Inferior parietal cortex (tissue), 1 donor: ENCODE data around the gene RPUSD4.
"Not testable (repeated sequence)": the region's sequence is repeated elsewhere in the genome, so short reads cannot be mapped to it uniquely, and the experiment has no call there.

Experiments
- DNase-seq: peaks from one replicate; pipeline ENCODE4 v3.0.0-alpha.2; 2016; ENCODE audit errors: extremely low spot score

Gene RPUSD4

GRCh38 chr11:126211236-126212088 lies at the start of gene RPUSD4, which contains the start of gene FAM118B:
RPUSD4 (minus strand) TSS chr11:126211650; CDS start chr11:126211638, 12 bp downstream.
FAM118B (plus strand) TSS chr11:126211782; CDS start chr11:126235002, 23,220 bp downstream.
- peak; percentile 96 for DNase-seq

GRCh38 chr11:126257764-126258163 lies 46.3 kb upstream of the RPUSD4 start:
- peak; percentile 35 for DNase-seq

- DNase-seq: no peak
Measured at GRCh38 chr11:126257144-126257543, 45.7 kb upstream of the RPUSD4 start.

- no peak for DNase-seq
Measured at GRCh38 chr11:126256216-126256615, 44.8 kb upstream of the RPUSD4 start.

GRCh38 chr11:126255507-126255906 lies 44.1 kb upstream of the RPUSD4 start:
- DNase-seq: not testable (repeated sequence)

GRCh38 chr11:126254819-126255218 lies 43.4 kb upstream of the RPUSD4 start:
- DNase-seq: no peak

- no peak for DNase-seq
Measured at GRCh38 chr11:126253265-126253664, 41.8 kb upstream of the RPUSD4 start.

GRCh38 chr11:126246636-126247035 lies 35.2 kb upstream of the RPUSD4 start:
- DNase-seq: no peak

GRCh38 chr11:126233391-126233790 lies 21.9 kb upstream of the RPUSD4 start:
- DNase-seq: no peak

- DNase-seq: no peak
Measured at GRCh38 chr11:126232683-126233082, 21.2 kb upstream of the RPUSD4 start.

GRCh38 chr11:126231725-126232459 lies 20.4 kb upstream of the RPUSD4 start:
- no peak for DNase-seq

- no peak for DNase-seq
Measured at GRCh38 chr11:126229858-126230540, 18.5 kb upstream of the RPUSD4 start.

- no peak for DNase-seq
Measured at GRCh38 chr11:126226334-126227084, 15.1 kb upstream of the RPUSD4 start.

GRCh38 chr11:126225295-126225665 lies 13.8 kb upstream of the RPUSD4 start:
- no peak for DNase-seq

- DNase-seq: peak; percentile 9
Measured at GRCh38 chr11:126224647-126225294, 13.3 kb upstream of the RPUSD4 start.

- no peak for DNase-seq
Measured at GRCh38 chr11:126219547-126219946, 8.1 kb upstream of the RPUSD4 start.

- DNase-seq: no peak
Measured at GRCh38 chr11:126217491-126217890, 6.0 kb upstream of the RPUSD4 start.

GRCh38 chr11:126216526-126217305 lies 5.3 kb upstream of the RPUSD4 start:
- no peak for DNase-seq

GRCh38 chr11:126214841-126215240 lies 3.4 kb upstream of the RPUSD4 start:
- no peak for DNase-seq

GRCh38 chr11:126214441-126214840 lies 3.0 kb upstream of the RPUSD4 start:
- DNase-seq: no peak
